Measurements from ENCODE around the gene CHPF2. TPM values are rescaled to one million over a fixed set of nuclear protein-coding genes. Genes with fewer than 3 reads are reported as not detected.

CHPF2 gene
- total and polyA plus RNA-seq, 2 of the 13 experiments (the other 11 are each of a cell fraction or from before 2014, with no cell fraction given) = 15.4 to 21.5 TPM

- BruUV-seq (replicated peaks) = no TSS peak
- in situ Hi-C loops (cut with HindIII; ENCODE audit: extremely low pct_ligation_motif_present, low pct_unique_long_range_greater_than_20kb) (no loop called here), intact Hi-C loops (cut with micrococcal nuclease; ENCODE audit: unreplicated experiment) (no loop called here)
- ChIA-PET POLR2A (no interaction called here), CTCF (ENCODE audit: low intra/inter-chr PET ratio, low total read pairs) (no interaction called here)
- peaks cover 9 to 86% of the 10 kb centered on the region in 2 experiments for H3K27me3 ChIP-seq (ENCODE audit: control insufficient read depth in 1 of 2, insufficient read depth in 2 of 2, low read length in 2 of 2)
- H3K4me1 ChIP-seq (ENCODE audit: insufficient read depth, low read length) = no peaks in the 10 kb centered on the region
- no peak overlapping the region for H3K9ac ChIP-seq (ENCODE audit: insufficient read depth, low read depth, low read length)
- H3K27ac ChIP-seq (ENCODE audit: extremely low read length, insufficient read depth, low read length) = no peak overlapping the region
- H3K4me3 ChIP-seq (replicated peaks in 1 of 3; ENCODE audit: insufficient read depth in 1 of 3, low read depth in 2 of 3, low read length in 3 of 3) = no peak overlapping the region
- WGBS (ENCODE audit: low lambda C conversion rate) = 55% methylated on average over 10 of the region's 48 CpGs
- no peak for DNase-seq (ENCODE audit: low spot score)
- ATAC-seq = no peak
- H3K4me2 ChIP-seq (ENCODE audit: low read depth, low read length) = no peak overlapping the region
- 0 out of 2 replicates have a peak, but pooled peaks cover 3% of the 10 kb centered on the region for H4K20me1 ChIP-seq (ENCODE audit: insufficient read depth, low read length)
- TF ChIP-seq CREB1 (IDR thresholded peaks at IDR 0.05) (no peak), CREB1 (CRISPR knock-in tag; IDR thresholded peaks at IDR 0.05) (no peak), TOPORS (CRISPR knock-in tag; IDR thresholded peaks at IDR 0.05) (no peak), ZNF709 (CRISPR knock-in tag; IDR thresholded peaks at IDR 0.05) (no peak), ZNF850 (CRISPR knock-in tag; conservative IDR thresholded peaks at IDR 0.05) (no peak), SKI (IDR thresholded peaks at IDR 0.05; ENCODE audit: partially characterized antibody) (no peak), ARHGAP35 (CRISPR knock-in tag; IDR thresholded peaks at IDR 0.05; ENCODE audit: borderline replicate concordance) (no peak), GABPA (IDR thresholded peaks at IDR 0.05; ENCODE audit: low read depth, low read length) (no peak), GABPA (CRISPR knock-in tag; IDR thresholded peaks at IDR 0.05; ENCODE audit: low read depth) (no peak), ZXDC (CRISPR knock-in tag; IDR thresholded peaks at IDR 0.05) (no peak)
- no peaks in the 10 kb centered on the region for H3K79me2 ChIP-seq (ENCODE audit: insufficient read depth, low read length)
- FAIRE-seq = no peak
- no peaks in the 10 kb centered on the region for H3K36me3 ChIP-seq (replicated peaks in 1 of 2; ENCODE audit: control insufficient read depth in 1 of 2, insufficient read depth in 2 of 2, low read length in 2 of 2)
- H3K9me3 ChIP-seq (ENCODE audit: low read length) = no peaks in the 10 kb centered on the region
- H2AFZ ChIP-seq (ENCODE audit: low read length) = no peak overlapping the region
These were observed 27.8 kb upstream of the CHPF2 start for GRCh38 chr7:151204383-151205032.

Data from HepG2 (cell line).